ENCODE results near the gene ADCK1.
"Not testable (repeated sequence)": the region's sequence is repeated elsewhere in the genome, so short reads cannot be mapped to it uniquely, and the experiment has no call there.

ADCK1 gene

GRCh38 chr14:77794357-77794756 is 5.6 kb upstream of the ADCK1 start:
- Histone ChIP-seq H3K4me3 (ENCODE audit: low read depth, low read length) (no peak overlapping the region), H3K9me3 (ENCODE audit: control insufficient read depth, insufficient read depth, low read depth, low read length) (no peaks in the 10 kb centered on the region), H3K4me1 (ENCODE audit: control insufficient read depth, insufficient read depth, low read length) (no peaks in the 10 kb centered on the region), H3K27ac (ENCODE audit: extremely low read depth, low read depth, low read length) (no peak overlapping the region), H3K36me3 (ENCODE audit: control insufficient read depth in 2 of 2, insufficient read depth in 1 of 2, low read length in 2 of 2) (no peaks in the 10 kb centered on the region; a peak in 1 of 3 replicates)
- CTCF ChIA-PET, result interaction anchor here (0.7 kb wide), 1 partner anchor 1109 kb away, joined by 5 read pairs; no protein-coding TSS in a partner anchor
- POLR2A ChIA-PET, result no interaction called here
- TF ChIP-seq INSM2 (tag by site-specific recombination; IDR thresholded peaks at IDR 0.05) (no peak), ZNF585B (tag by site-specific recombination; IDR thresholded peaks at IDR 0.05) (no peak), ZNF2 (tag by site-specific recombination; IDR thresholded peaks at IDR 0.05) (no peak), ZNF777 (tag by site-specific recombination; IDR thresholded peaks at IDR 0.05; ENCODE audit: borderline replicate concordance) (no peak), ZNF658 (tag by site-specific recombination; IDR thresholded peaks at IDR 0.05) (no peak), ZNF473 (tag by site-specific recombination; IDR thresholded peaks at IDR 0.05) (no peak), ZNF843 (tag by site-specific recombination; IDR thresholded peaks at IDR 0.05) (no peak)

- not testable (repeated sequence) for H3K9me3 ChIP-seq (ENCODE audit: control insufficient read depth, insufficient read depth, low read depth, low read length); H3K4me1 ChIP-seq (ENCODE audit: control insufficient read depth, insufficient read depth, low read length); H3K36me3 ChIP-seq (ENCODE audit: control insufficient read depth in 2 of 2, insufficient read depth in 1 of 2, low read length in 2 of 2)
- TF ChIP-seq ZNF24 (tag by site-specific recombination; IDR thresholded peaks at IDR 0.05), result peak; percentile 94
- ChIA-PET CTCF (interaction anchor here (0.7 kb wide), 1 partner anchor 29 kb away, joined by 5 read pairs; no protein-coding TSS in a partner anchor), POLR2A (interaction anchor here (1.2 to 1.3 kb wide), 2 partner anchors 38 to 91 kb away, joined by 4 to 7 read pairs; partner anchors contain the start of gene SNW1)
- H3K27ac ChIP-seq (ENCODE audit: extremely low read depth, low read depth, low read length), result peak overlapping the region; percentile 47; the same call in 1 of the 2 replicates
- H3K4me3 ChIP-seq (ENCODE audit: low read depth, low read length), result peak overlapping the region; percentile 73
Observed at GRCh38 chr14:77799456-77799855, 453 bp upstream of the ADCK1 start.

- POLR2A ChIA-PET, result interaction anchor here (1.2 to 1.3 kb wide), 2 partner anchors 40 to 92 kb away, joined by 4 to 7 read pairs; partner anchors contain the start of gene SNW1
- no peak for TF ChIP-seq ZEB2 (tag by site-specific recombination; IDR thresholded peaks at IDR 0.05)
- TF ChIP-seq ZNF670 (tag by site-specific recombination; IDR thresholded peaks at IDR 0.05; ENCODE audit: low read depth), result no peak
- TF ChIP-seq ZNF704 (tag by site-specific recombination; IDR thresholded peaks at IDR 0.05), result no peak
- H3K4me1 ChIP-seq (ENCODE audit: control insufficient read depth, insufficient read depth, low read length), result no peaks in the 10 kb centered on the region
- no peak overlapping the region; the same call in 1 of the 2 replicates for H3K27ac ChIP-seq (ENCODE audit: extremely low read depth, low read depth, low read length)
- H3K4me3 ChIP-seq (ENCODE audit: low read depth, low read length), result peak overlapping the region; percentile 73; the same call in 1 of the 2 replicates
- CTCF ChIA-PET, result interaction anchor here (0.8 to 1.6 kb wide), 2 partner anchors 40 to 62 kb away, joined by 3 to 4 read pairs; partner anchors contain the start of gene SNW1
- no peaks in the 10 kb centered on the region; a peak in 1 of 3 replicates for H3K36me3 ChIP-seq (ENCODE audit: control insufficient read depth in 2 of 2, insufficient read depth in 1 of 2, low read length in 2 of 2)
- no peaks in the 10 kb centered on the region for H3K9me3 ChIP-seq (ENCODE audit: control insufficient read depth, insufficient read depth, low read depth, low read length)
Observed at GRCh38 chr14:77800814-77801213, 905 bp downstream of the ADCK1 start.

- CTCF ChIA-PET, result no interaction called here
- POLR2A ChIA-PET, result interaction anchor here (0.6 kb wide), 1 partner anchor 978 kb away, joined by 5 read pairs; no protein-coding TSS in a partner anchor
- Histone ChIP-seq H3K4me1 (ENCODE audit: control insufficient read depth, insufficient read depth, low read length) (no peaks in the 10 kb centered on the region), H3K4me3 (ENCODE audit: low read depth, low read length) (no peak overlapping the region), H3K9me3 (ENCODE audit: control insufficient read depth, insufficient read depth, low read depth, low read length) (no peaks in the 10 kb centered on the region), H3K36me3 (ENCODE audit: control insufficient read depth in 2 of 2, insufficient read depth in 1 of 2, low read length in 2 of 2) (no peaks in the 10 kb centered on the region; a peak in 1 of 3 replicates), H3K27ac (ENCODE audit: extremely low read depth, low read depth, low read length) (no peak overlapping the region)
- TF ChIP-seq ZBTB49 (tag by site-specific recombination; IDR thresholded peaks at IDR 0.05; ENCODE audit: low read depth), result no peak
- no peak for TF ChIP-seq ZNF366 (tag by site-specific recombination; conservative IDR thresholded peaks at IDR 0.05)
- TF ChIP-seq ZNF350 (tag by site-specific recombination; IDR thresholded peaks at IDR 0.05), result no peak
- no peak for TF ChIP-seq ZSCAN18 (tag by site-specific recombination; IDR thresholded peaks at IDR 0.05)
- no peak for TF ChIP-seq ZNF629 (tag by site-specific recombination; IDR thresholded peaks at IDR 0.05)
- TF ChIP-seq ZNF837 (tag by site-specific recombination; IDR thresholded peaks at IDR 0.05), result no peak
- TF ChIP-seq ZNF514 (tag by site-specific recombination; IDR thresholded peaks at IDR 0.05), result no peak
- TF ChIP-seq ZXDB (tag by site-specific recombination; IDR thresholded peaks at IDR 0.05), result no peak
- no peak for TF ChIP-seq ZNF354C (tag by site-specific recombination; IDR thresholded peaks at IDR 0.05; ENCODE audit: borderline replicate concordance, low read depth)
- no peak for TF ChIP-seq ZNF548 (tag by site-specific recombination; IDR thresholded peaks at IDR 0.05)
Observed at GRCh38 chr14:77804592-77804991, 4.7 kb downstream of the ADCK1 start.

Measured in HEK293 (cell line).